NOMO-1 treated with dmso at 0.1 percent for 144 hours (cell line): ENCODE data around the gene CACNA1A.
"Not testable (repeated sequence)": the region's sequence is repeated elsewhere in the genome, so short reads cannot be mapped to it uniquely, and the experiment has no call there.

ENCODE experiments used
- DNase-seq: peaks from one replicate; lab custom pipeline; 2025; ENCODE audit not compliant: unreplicated experiment; lab: John Stamatoyannopoulos, UW

Gene CACNA1A

DNA sequence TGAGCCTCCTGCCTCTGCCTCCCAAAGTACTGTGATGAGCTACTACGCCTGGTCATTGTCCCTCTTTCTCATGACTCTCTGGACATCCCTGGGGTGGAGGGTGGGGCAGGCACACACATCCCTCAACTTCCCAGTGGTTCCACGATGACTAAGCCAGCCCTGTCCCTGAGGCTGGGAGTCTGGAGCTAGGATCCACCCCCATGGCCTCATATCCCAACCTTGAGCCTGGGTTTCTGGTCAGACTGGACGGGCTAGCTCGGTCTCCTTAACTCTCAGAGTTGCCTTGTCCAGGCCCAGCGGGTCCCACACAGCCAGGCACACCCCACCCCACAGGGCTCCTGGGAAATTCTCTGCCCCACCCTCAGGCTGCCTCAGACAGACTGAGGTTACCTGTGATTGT, 336.5 kb downstream of the CACNA1A start:
- no peak for DNase-seq

DNA sequence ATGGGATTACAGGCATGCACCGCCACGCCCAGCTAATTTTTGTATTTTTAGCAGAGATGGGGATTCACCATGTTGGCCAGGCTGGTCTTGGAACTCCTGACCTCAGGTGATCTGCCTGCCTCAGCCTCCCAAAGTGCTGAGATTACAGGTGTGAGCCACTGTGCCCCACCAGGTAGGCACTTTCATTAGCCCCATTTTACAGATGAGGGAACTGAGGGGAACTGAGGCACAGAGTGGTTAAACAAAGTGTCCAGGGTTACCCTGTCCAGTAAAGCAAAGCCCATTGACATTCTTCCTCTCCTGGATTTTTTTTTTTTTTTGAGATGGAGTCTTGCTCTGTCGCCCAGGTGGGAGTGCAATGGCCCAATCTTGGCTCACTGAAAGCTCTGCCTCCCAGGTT, 340.1 kb downstream of the CACNA1A start:
- not testable (repeated sequence) for DNase-seq

GRCh38 chr19:13165162-13165997, 340.9 kb downstream of the CACNA1A start:
- DNase-seq: no peak

DNA sequence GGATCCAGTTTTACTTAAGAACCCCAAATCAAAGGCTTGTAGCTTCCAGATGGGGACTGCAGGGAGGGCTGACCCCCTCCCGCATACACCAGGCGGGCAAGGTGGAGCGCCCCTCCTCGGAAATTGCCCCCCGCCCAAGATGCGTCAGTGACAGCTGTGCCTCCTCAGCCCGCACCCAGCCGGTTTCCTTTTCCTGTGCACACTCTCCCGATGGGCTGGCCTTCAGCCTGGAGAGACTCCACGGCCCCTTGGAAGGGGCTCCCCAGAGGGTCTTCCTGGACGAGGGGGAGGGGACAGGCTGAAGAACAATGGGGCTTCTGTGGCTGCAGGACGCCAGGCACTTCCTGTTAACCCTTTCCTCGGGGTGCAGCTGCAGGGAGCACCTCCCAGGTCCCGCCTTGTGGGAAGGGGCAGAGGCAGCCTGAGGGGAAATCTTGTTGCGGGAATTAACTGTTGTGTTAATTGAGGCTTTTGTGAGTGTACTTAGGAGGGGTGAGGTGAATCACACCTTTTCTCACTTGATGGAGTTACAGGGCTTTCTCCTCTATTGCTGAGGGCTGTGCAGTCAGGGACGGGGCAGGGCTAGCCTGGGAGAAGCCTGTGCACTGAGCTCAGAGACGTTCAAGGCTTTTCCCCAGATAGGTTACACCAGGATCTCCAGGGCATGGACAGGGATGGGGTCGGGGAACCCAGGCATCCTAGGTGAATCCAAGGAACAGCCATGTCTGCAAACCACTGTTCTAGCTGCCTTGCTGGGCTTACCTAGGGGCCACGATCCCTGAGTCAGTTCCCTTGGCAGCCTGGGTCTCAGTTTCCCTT, 341.7 kb downstream of the CACNA1A start:
- no peak for DNase-seq

DNA sequence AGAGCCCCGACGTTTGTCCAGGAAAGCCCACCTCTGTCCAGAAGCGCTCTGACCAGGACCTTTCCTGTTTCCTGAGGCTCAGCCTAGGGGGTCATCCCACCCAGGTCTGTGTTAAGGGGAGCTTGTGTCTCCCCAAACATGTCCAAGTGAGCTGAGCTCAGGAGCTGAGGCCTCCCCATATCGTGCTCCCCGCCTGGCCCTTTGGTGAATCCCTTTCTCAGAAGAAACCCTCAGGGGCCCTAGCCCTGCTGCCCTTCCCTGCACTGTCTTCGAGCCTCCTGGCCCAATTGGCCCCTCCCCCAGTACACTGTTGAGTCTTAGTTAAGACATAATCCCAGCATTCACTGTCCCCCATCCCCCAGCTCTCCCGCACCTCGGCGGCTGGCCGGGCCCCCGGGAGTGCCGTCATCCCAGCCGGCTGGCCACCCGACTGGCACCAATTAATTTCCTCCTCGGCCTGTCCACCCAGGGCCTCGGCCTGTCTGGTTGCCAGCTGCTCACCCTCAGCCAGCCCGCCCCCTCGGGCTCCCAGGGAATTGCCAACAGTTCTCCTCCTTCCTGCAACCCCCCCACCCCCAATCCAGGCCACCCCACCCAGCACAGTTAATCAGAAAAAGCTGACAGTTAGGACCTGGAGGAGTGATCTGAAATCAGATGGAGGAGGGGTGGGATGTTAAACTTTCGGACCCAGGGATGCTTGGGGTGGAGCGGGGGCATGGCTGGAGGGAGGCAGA, 342.5 kb downstream of the CACNA1A start:
- no peak for DNase-seq

GRCh38 chr19:13162724-13163608, 343.3 kb downstream of the CACNA1A start:
- peak; percentile 91 for DNase-seq

GRCh38 chr19:13160557-13160956, 345.7 kb downstream of the CACNA1A start:
- DNase-seq: no peak

DNA sequence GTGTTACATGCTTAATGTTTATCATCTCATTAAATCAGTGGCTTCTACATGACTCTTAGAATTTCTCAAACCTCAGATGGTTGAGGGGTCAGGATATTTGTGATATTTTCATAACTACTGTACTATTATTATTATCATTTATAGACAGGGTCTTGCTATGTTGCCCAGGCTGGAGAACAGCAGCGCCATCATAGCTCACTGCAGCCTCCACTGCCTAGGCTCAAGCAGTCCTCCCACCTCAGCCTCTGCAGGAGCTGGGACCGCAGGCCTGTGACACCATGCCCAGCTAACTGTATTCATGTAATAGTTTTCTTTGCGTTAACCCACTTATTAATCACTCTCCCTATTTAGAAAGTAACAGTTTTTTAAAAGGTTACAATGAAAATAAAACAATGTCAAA, 346.6 kb downstream of the CACNA1A start:
- no peak for DNase-seq
